Stromal cell of bone marrow (primary cell): ENCODE results near the gene ARMH3.
"Not testable (repeated sequence)": the region's sequence is repeated elsewhere in the genome, so short reads cannot be mapped to it uniquely, and the experiment has no call there.

Experiments
- DNase-seq: peaks from one replicate; pipeline ENCODE4 v3.0.0-alpha.2; 2012; ENCODE audit warnings: low read depth

ARMH3 gene

GRCh38 chr10:102055647-102056419, at the start of gene ARMH3:
ARMH3 (minus strand) TSS chr10:102056173; CDS start chr10:102040114, 16,059 bp downstream.
- DNase-seq = peak; percentile 97

GRCh38 chr10:102102421-102102820, 46.4 kb upstream of the ARMH3 start:
- DNase-seq = no peak

DNA sequence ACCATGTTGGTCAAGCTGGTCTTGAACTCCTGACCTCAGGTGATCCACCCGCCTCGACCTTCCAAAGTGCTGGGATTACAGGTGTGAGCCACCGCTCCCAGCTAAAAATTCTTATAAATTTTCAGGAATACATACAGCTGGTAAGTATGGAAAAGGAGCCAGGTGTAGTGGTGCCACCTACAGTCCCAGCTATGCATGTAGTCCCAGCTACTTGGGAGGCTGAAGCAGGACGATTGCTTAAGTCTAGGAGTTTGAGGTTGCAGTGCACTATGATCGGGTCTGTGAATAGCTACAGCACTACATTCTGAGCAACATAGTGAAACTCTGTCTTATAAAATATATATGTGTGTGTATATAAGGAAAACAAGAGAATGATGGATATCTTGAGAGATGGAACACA, 45.2 kb upstream of the ARMH3 start:
- no peak for DNase-seq

DNA sequence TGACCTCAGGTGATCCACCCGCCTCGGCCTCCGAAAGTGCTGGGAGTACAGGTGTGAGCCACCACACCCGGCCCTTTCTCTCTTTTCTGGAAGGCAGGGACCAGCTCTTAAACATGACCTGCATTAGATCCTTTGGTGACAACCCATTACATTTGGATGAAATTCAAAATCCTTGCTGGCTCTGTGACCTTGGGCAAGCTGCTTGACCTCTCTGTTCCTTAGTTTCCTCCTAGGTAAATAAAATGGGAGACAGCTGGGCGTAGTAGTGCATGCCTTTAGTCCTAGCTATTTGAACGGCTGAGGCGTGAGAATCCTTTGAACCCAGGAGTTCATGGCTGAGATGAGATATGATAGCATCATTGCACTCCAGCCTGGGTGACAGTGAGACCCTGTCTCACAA, 40.5 kb upstream of the ARMH3 start:
- DNase-seq = no peak

DNA sequence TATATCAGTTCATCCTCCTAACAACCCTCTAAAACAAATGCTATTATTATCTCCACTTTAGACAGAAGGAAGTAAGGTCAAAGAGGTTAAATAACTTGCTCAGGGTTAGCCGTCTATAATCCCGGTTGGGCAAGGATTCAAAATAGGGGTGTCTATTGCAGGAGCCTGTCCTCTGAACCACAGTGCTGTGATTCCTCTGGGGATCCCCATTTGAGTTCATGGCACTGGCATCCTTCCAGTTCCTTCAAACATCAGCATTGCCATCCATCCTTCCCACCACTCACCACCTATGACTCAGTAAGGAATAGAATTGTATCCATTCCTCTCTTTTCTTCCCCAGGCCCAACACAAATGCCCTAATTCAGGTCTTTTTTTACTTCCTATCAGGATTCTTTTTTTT, 34.8 kb upstream of the ARMH3 start:
- DNase-seq = no peak

DNA sequence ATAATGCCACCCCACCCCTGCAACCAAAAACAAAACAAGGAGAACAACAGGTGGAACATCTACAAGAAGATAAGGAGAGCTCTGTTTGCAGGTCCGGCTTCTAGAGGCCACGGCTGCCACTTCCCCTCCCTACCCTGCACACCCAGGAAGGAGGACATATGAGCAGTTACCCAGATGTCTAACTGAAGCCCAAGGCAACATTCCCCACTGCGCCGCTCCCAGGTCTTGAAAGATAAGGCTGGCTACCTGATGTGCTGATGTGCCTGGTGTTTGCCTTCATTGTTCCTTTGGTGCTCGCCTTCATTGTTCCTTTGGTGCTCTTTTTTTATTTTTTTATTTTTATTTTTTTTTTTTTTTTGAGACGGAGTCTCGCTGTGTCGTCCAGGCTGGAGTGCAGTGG, 30.2 kb upstream of the ARMH3 start:
- DNase-seq = no peak

- no peak for DNase-seq
Measured at GRCh38 chr10:102085336-102085735, 29.4 kb upstream of the ARMH3 start.

DNA sequence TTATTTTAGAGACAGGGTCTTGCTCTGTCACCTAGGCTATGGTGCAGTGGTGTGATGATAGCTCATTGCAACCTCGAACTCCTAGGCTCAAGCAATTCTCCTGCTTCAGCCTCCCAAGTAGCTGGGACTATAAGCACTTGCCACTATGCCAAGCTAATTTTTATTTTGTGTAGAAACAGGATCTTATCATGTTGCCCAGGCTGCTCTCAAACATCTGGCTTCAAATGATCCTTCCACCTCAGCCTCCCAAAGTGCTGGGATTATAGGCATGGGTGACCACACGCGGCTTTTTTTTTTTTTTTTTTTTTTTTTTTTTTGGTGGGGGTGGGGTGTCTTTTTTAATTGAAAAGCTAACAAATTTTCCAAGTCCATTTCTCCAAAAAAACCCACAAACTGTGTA, 27.6 kb upstream of the ARMH3 start:
- DNase-seq = no peak

DNA sequence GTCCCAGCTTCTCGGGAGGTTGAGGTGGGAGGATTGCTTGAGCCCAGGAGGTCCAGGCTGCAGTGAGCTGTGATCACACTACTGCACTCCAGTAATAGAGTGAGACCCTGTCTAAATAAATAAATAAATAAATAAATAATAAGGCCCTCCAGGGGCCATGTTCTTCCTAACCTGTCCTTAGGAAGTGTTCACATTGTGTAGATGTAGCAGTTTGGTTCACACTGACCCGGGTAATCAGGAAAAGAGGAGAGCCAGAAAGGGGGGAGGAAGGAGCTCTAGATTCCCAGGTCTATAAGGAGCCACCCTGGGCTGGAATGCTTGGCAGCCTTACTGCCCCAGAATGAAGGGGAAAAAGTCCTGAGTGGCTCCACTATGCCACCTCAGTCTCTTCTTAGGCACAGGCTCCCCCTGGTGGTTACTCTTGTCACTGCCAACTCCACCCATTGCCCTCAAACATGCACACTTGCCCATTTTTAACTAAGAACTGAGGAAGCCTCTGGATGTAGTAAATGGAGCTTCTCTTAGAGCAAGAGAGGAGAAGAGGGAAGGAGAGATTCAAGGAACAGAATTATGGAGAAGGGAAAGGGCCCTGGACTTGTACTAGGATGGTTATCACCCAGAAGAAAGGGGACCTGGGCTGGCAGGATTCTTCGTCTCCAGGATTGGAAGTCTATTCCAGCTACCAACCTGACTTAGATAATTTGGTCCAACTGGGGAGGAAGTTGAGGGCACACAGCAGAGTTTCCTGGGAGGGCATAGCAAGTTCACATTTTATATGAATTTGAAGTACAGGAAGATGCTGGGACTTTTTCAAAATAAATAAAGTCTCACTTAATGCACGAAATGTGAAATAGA, 16.9 kb upstream of the ARMH3 start:
- DNase-seq = no peak

- DNase-seq = no peak
Measured at GRCh38 chr10:102069071-102069470, 13.1 kb upstream of the ARMH3 start.

DNA sequence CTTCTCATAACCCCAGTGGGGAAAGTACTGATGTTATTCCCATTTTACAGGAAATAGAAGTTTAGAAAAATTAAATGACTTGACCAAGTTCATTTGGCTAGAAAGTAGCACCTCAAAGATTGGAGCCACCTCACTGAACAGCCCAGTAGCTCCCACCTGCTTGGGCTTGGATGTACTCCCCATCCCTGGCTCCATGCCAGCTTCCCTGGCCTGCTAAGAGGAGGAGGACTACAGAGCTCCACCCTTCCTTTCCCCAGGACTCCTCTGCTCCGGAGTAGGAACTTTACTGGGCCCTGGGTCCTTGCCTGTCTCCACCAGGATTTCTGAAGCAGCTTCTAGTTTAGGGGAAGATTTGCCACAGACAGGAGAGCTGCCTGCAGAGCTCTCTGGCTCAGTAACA, 12.2 kb upstream of the ARMH3 start:
- DNase-seq = no peak

DNA sequence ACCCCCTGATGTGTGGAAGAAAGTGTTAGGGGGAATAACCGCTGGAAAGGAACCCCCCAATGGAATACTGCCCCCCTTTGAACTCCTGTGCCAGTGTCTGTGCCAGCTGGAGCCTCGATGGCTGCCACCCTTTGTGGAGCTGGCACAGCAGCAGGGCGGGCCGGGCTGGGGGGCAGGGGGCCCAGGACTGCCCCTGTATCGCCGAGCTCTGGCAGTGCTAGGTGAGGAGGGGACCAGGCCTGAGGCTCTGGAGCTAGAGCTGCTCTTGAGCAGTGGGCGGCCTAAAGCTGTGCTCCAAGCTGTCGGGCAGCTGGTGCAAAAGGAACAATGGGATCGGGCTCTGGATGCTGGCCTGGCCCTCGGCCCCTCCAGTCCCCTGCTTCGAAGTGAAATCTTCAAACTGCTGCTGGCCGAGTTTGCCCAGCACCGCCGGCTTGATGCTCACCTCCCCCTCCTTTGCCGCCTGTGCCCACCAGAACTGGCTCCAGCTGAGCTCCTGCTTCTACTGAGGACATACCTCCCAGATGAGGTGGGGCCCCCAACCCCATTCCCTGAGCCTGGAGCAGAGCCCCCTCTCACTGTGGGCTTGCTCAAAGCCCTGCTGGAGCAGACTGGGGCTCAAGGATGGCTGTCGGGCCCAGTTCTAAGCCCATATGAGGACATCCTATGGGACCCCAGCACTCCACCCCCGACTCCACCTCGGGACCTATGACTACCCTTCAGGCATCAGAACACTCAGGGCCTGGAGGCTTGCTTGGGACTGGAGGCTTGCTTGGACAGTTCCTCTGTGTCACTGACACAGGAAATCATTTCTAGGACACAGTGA, 11.3 kb upstream of the ARMH3 start:
- DNase-seq = no peak

DNA sequence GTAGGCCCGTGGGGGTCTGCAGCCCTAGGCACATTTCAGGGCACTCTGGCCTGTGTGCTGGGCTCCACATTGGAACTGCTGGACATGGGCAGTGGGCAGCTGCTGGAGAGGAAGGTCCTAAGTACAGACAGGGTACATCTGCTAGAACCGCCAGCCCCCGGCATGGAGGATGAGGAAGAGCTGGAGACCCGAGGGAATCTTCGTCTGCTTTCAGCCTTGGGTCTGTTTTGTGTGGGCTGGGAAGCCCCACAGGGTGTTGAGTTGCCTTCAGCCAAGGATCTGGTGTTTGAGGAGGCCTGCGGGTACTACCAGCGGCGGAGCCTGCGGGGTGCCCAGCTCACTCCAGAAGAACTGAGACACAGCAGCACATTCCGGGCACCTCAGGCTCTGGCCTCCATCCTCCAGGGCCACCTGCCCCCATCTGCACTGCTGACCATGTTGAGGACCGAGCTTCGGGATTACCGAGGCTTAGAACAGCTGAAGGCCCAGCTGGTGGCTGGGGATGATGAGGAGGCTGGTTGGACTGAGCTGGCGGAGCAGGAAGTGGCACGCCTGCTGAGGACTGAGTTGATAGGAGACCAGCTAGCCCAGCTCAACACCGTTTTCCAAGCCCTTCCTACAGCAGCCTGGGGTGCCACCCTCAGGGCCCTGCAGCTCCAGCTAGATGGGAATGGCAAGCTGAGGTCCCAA, 10.6 kb upstream of the ARMH3 start:
- no peak for DNase-seq

- DNase-seq = no peak
Measured at GRCh38 chr10:102065561-102066398, 9.8 kb upstream of the ARMH3 start.

DNA sequence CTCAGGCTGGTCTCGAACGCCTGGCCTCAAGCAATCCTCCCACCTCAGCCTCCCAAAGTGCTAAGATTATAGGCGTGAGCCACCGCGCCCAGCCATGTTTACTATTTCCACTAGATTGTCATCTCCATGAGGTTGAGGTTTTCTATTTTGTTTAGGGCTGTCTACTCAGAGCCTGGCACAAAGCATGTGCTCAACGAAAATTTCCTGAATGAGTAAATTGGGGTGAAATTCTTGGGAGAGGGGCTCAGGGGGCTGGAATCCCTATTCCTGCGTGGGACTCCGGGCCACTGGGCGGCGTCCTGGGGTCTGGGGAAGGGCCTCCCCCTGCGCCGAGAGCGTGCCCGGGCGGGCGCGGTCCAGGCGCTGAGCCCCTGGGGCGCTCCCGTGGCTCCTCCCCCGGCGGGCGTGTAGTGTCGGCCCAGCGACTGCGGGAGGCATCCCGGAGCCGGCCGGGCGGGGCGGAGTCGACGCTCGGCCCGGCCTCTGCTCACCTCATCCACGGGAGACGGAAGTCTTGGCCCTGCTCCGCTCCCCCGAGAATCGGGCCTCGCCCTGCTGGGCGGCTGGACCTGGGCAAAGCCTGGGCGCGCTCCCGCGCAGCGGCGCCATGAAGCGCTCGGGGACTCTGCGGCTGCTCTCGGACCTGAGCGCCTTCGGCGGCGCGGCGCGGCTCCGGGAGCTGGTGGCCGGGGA, 9.0 kb upstream of the ARMH3 start, which contains the start of gene HPS6:
Gene HPS6, plus strand, starts transcription at position 482 of the 693 bp plus-strand sequence. Its CDS starts 126 bp downstream, at position 608.
- DNase-seq = peak; percentile 80

- no peak for DNase-seq
Measured at GRCh38 chr10:102064503-102064867, 8.5 kb upstream of the ARMH3 start.

- DNase-seq = no peak
Measured at GRCh38 chr10:102059987-102060386, 4.0 kb upstream of the ARMH3 start.

- not testable (repeated sequence) for DNase-seq
Measured at GRCh38 chr10:102054881-102055646, 909 bp downstream of the ARMH3 start.

- DNase-seq = no peak
Measured at GRCh38 chr10:102046095-102046494, 9.9 kb downstream of the ARMH3 start.
